Stimulated activated naive CD4-positive, alpha-beta T cell treated with Interleukin-2 at 50 U/mL for 16 hours (primary cell): ENCODE measurements around the gene COL15A1.
"Not testable (repeated sequence)": the region's sequence is repeated elsewhere in the genome, so short reads cannot be mapped to it uniquely, and the experiment has no call there.

Experiments
- DNase-seq: peaks from one replicate; lab custom pipeline; 2025; lab: John Stamatoyannopoulos, UW

Gene COL15A1

DNA sequence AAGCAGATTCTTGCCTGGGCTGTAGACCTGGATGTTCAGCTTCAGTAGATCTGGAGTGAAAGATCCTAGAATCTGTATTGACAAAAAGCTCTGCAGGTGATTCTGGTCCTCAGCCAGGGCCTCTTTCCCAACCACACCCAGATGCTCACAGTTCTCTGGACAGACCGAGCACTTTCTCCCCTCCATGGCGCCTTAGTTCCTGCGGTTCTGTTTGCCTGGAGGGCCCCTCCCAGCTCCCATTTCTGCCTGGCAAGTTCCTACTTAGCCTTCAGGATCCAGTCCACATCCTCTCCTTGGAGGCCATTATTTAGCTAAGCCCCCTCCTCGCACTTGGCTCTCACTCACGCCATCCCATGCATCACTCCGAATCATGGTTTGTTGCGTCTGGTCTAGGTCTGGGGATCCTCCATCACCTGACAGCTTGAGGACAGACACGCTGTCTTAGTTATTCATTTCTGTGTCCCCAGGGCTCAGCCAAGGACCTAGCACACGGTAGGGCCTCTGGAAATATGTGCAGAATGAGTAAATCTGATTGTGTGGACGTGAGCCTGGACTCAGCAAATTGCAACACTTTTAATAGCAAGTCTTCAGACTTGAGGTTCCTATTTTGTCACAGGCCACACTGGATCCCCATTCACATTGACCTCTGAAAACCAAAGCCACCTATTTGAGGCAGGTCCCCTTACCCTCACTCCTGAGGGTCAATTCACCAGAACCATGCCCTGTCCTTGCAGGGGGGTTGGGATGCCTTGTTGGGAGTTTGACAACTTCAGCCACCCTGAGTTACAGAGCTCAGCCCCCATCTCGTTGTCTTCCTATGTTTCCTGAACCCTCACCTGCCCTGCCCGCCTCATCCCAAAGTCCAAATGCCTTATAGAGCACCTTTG, 50.7 kb downstream of the COL15A1 start:
- no peak for DNase-seq

DNA sequence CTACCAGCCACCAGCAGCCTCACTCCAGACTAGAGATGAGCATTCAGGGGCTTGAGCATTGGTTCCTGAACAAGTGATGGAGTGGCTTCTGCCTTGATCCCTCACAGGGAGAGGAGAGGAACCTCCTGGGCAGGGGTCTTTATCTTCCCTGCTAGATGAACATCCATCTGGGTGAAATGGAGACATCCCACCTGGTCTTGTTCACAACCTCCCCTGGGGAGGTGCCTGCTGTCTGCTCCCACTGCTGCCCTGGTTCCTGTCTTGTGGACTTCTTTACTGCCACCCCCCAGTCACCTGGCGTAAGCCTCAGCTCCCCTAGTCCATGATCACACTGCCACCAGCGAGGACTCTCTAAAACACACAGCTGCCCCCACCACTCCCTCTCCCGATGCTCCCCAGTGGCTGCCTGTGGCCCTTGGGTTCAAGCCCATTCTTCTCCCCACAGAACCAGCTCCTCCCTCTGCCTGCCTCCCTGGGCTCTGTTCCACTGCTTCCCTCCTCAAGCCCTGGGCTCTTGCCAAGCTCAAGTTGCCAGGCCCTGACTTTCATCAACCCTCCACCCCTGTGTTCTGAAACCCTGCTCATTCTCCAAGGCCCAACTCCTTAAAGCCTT, 51.5 kb downstream of the COL15A1 start:
- no peak for DNase-seq

DNA sequence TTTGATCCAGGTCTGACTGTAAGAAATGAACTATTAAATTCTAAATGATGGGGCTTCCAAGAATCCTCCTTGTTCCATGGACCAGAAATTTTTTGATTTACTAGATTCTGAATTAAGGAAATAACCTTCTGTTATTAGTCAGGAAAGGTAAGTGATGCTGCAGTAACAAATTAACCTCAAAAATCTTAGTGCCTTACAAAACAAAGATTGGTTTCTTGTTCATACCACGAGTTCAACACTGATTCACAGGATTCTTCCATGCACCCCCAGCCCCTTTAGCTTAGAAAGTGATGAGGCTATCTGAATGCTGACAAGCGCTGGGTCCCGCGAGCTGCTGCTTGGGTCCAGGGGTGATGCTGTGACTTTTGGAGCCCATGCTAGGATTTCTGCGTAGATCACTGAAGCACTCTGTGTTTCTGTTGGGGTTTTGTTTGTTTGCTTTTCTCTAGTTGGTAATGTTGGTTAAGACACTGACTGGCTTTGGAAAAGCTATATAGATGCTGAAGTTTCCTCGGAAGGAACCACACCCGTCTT, 52.3 kb downstream of the COL15A1 start:
- DNase-seq, result no peak

DNA sequence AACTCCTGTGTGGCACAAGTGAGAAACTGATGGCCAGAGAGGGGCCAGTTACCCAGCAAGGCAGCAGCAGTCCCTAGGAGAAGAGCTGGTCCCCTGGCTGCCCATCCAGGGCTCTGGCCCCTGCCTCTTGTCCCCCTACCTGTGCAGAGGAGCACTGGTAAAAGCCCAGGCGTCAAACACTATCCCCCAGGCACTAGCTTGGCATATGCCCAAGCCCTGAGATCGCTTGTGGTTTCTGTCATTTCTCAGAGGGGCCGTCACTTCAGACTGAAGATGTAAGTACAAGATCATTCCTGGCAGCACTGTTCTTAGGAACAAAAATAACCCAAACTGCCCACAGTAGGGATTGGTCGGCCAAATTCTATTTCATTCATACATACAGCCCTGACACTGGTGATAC, 53.9 kb downstream of the COL15A1 start:
- no peak for DNase-seq

DNA sequence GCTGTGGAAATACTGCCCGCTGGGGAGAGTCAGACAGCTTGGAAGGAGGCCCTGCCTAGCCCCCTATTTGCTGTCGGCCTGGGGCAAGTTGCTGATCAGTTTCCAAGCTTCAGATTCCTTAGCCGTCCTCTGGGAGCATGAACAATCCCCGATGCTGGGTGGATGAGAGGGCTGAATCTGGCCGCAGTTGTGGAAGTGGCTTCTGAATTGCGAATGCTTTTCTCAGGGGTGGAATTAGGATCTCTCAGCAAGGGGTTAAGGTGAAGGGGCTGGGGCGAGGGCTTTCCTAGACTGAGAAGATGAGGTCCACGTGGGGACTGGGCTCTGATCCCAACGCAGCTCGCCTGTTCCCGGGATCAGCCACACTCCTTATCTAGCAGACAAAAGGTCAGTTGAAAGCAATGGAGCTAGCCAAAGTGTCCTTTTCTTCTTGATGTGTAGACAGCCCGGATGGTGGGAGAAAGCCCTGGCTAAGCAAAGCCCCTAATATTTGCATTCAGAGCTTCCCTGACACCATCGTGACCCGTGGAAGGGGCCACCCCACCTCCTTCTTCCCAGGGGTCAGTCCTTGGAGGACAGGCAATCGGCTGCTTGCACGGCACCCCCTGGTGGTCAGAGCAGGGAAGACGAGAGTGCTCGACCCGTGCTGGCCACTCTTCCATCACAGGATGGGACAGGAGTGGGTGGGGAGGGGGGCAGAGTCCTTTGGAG, 54.9 kb downstream of the COL15A1 start:
- peak; percentile 40 for DNase-seq

DNA sequence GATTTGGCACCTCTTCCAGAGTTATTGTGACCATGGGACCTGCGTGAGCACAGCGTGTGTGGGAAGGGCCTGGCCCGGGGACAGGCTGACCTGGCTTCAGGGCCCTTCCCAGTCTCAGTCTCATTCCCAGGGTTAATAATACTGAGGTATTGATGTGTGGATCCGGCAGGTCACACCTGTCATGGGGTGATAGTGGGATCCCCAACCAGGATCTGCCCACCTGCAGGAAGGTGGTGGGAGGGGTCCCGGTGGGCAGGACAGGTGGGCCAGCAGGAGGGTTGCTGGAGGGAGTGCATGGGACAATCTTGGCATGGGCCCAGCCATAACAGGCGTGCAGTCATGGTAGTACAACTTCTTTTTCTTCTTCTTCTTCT, 55.4 kb downstream of the COL15A1 start:
- DNase-seq, result no peak

DNA sequence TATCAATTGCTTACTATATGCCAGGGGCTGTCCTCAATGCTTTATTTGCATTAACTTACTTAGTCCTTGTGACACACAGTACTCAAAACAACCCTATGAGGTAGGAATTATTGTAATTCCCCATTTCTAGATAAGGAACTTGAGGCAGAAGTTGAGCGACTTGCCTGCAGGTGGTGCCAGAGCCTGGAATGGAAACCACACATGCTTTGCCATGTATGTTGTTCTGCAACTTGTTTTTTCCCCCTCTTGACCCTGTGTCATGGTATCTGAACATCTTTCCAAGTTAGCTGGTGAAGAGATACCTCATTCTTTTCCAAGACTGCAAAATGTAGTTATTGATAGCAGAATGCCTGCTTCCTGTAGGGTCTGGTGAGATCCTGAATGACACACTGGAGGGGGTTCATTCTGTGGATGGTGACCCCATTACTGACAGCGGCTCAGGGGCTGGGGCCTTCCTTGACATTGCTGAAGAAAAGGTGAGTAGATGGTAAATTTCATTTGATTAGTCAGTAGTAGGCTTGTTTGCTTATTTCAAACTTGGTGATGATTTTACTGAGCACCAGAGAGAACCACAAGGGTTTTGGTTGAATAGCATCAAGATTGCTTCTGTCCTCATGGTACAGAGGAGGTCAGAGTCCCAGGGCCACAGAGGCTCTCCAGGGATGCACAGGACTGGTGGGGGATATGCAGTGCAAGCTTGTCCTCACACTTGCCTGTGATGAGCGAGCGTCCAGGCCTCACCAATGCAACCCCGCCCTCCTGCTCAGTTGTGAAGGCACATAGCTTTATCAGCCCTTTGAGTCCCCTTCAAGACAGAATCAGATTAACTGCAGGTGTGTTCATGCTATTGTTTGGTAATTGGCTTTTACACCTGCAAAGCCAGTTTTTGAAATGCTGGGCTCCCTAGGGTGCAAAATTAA, 57.0 kb downstream of the COL15A1 start:
- peak; percentile 35 for DNase-seq

DNA sequence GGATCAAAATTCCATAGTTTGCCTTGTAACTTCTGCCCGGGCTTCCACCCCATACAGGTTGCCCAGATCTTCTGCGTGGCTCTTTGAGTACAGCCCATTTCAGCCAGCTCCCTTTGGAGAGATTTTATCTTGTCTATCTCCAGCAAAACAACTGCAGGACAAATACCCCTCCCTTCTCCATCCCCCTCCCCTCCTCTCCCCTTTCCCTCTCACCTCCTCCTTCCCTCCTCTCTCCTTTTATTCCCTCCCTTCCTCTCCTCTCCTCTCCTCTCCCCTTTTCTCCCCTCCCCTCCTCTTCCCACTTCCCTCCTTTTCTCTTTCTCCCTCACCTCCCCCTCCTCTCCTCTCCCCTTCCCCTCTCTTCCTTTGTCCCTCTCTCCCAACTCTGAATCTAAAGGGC, 58.2 kb downstream of the COL15A1 start:
- no peak for DNase-seq

DNA sequence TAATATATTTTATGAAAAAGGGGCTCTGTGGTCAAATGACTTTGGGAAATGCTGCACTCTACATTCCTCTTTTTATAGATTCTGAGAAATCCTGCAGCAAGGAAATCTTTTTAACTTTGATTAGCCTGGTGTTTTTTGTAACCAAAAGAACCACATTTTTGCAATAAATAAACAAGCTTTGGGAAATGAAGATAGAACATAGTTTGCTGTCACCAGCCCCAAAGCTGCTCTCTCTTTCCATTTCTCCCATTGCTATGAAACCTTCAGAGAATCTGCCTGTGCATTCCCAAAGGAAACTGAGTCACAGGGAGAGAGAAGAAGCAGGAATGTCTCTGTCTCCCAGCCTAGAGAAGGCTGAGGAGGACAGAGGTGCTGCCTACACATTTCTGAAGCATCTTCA, 59.0 kb downstream of the COL15A1 start:
- DNase-seq, result no peak

DNA sequence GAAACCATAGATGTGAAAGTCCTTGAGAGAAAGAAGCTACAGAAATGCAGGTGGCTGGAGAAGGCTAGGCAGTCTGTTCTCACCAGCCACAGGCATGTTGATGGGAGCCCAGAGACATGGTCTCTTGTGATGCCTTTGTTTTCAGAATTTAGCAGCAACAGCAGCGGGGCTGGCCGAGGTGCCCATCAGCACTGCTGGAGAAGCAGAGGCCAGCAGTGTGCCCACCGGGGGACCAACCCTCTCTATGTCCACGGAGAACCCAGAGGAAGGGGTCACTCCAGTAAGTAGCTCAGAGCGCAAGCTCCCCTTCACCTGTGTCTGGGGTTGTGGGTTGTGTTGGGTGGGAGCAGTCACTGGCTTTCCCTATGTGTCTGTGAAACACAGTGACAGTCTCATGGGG, 59.6 kb downstream of the COL15A1 start:
- no peak for DNase-seq

DNA sequence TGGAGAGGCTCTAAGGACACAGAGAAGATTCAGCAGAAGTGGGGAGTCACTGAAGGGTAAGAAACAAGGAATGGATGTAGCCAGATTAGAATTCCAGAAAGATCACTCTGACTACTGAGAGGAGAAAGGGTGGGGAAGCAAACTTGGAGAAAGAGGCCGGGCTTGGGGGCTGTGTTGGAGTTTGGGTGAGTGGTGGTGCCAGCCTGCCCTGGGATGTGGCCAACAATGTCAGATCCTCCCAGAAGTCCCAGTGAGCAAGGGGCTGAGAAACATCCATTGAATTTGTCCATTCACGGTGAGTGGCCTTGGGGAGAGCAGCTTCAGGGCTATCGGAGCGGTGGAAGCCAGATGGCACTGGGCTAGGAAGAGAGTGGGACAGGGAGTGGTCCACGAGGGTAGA, 60.4 kb downstream of the COL15A1 start:
- DNase-seq, result no peak

DNA sequence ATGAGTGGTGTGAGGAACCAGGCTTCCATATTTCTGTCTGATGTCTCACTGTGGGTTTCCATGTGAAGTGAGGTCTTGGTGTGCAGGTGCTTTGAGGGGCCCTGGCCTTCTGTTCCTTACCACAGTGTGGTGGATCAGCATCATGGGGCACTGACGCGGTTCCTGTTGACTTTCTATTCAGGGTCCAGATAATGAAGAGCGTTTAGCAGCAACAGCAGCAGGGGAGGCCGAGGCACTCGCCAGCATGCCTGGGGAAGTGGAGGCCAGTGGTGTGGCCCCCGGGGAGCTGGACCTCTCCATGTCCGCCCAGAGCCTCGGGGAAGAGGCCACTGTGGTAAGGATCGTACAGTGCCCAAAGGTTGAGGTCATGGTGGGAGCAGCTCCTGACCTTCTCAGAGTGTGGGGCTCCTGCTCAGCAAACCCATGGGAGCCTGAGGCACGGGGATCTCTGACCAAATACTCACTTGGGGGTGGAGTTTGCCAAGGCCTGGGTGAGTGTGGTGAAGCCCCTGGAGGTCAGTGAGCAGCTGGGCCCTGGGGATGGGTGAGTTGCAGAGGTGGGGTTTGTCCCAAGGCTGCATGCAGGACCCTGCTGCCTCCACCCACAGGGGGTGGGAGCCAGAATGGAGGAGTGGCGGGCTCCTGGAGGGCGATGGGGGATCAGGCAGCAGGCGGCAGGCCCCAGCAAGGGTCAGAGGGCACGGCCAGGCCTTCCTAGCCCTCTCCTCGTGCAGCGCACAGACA, 61.2 kb downstream of the COL15A1 start:
- no peak for DNase-seq

DNA sequence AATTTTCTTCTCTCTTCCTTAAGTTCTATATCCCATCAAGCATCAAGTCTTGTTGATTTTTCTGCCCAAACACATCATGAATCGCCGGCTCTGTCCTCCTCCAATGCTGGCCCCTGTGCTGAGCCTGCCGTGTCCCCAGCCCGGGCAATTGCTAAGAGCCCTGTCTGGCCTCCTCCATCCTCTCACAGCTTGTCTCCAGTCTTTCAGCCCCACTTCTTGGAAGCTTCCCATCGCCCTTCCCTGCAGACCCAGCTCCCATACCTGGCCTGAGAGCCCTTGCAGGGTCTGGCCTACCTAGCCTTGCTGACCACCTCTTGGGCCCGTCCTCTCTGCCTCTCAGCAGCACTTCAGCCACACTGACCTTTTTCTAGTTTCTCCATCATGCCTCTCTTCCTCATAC, 61.9 kb downstream of the COL15A1 start:
- DNase-seq, result no peak

DNA sequence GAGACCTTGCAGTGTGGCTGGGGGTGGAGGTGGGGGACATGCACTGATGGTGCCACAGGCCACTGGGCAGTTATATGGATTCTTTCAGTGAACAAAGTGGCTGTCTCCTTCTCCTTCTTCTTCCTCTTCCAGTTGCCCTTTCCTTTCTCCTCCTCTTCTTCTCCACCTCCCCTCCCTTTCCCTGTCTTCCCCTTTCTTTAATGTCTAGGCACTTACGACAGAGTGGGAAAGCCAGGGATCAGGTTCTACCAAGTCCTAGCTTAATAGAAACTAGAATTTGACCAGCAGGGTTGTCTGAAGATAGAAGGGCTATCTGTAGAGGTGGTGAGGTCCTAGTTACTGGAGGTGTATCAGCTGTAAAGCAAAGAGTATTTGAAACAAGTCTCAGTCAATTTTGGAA, 62.8 kb downstream of the COL15A1 start:
- no peak for DNase-seq

DNA sequence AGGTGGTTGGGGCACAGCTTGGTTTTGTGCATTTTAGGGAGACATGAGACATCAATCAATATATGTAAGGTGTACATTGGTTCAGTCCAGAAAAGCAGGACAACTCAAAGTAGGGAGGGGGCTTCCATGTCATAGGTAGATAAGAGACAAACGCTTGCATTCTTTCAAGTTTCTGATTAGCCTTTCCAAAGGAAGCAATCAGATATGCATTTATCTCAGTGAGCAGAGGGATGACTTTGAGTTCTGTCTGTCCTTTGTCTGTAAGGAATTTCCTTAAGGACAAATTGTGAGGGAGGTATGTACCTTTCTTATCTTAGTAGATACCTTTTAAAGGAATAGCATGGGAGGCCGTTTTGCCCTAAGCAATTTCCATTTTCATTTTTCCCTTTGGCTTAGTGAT, 63.3 kb downstream of the COL15A1 start:
- DNase-seq, result no peak

DNA sequence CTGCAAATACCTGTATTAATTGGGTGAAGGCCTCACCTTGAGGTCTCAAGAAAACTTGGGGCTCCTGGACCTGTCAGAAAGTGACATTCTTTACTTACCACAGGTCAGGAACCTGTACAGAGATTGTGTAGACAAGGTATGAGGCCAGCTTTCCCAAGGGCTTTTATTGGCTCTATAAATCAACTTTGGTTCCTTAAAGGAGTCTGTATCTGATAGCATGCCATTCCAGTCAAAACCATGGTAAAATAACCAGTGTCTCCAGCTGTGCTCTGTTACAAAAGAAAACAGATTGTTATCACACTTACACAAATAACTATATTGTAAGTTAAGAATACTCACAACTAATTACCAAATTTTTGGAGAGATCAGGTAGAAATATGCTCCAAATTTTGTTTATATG, 64.5 kb downstream of the COL15A1 start:
- DNase-seq, result no peak

DNA sequence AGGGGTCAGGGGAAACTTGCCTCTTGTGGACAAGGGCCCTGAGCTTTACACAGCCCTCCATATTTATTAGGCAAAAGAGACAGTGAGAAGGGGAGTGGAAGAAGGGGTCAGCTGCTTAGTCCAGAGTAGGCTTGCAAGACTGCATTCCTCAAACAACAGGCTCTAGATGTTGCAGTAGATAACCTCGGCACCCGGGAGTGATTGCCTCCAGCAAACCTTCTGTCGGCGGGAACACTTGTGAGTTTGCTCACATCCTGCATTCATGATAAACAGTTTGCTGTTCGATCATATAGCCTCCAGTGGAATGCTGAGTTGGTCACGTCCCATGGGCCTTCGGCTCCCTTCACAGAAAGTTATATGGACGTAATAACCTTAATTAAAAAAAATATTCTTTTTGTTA, 66.7 kb downstream of the COL15A1 start:
- not testable (repeated sequence) for DNase-seq

DNA sequence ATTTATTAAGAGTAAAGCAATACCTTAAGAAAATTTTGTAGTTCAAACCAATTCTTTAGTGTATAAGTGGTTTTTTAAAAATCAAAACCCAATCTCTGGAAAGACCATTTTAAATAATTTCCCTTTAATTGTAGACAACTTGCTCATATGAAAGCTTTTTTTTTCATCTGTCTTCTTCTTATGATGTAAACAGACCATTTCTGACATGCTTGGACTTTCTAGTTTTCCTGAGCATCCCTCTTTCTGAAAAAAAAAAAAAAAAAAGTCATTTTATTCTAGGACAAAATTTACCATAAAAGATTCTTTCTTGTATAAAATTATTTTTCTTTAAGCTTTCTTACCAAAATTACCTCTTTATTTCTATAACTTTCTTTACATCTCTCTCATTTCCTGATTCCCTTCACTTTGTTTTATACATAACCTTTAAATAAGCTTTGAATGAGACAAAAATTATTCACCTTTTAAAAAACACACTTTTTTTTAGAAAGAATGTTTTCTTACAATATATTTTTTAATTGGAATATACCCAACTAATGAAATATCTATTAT, 67.5 kb downstream of the COL15A1 start:
- DNase-seq, result no peak

DNA sequence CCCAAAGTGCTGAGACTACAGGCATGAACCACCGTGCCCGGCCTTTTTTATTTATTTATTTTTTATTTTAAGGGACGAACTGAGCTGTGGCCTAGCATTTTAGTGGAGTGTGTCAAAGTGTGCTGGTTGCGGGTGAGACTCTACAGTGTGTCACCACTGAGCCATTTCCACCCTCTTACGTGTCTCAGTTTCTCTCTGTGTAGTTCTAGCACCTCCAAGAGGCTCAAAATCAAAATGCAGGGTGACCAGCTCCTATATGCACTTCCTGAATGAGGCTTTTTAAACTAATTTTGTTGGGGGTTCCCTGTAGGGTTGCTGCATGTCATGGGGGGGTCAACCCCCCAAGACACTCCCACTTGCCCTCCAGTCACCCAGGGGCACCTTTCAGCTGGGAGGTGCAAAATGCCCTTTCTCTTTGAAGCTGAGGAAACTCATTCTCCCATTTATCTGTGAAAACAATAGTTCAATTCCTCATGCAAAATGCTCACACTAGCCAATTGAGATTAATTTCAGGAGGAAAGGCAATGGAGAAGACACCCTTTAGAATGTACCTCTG, 69.3 kb downstream of the COL15A1 start:
- no peak for DNase-seq

DNA sequence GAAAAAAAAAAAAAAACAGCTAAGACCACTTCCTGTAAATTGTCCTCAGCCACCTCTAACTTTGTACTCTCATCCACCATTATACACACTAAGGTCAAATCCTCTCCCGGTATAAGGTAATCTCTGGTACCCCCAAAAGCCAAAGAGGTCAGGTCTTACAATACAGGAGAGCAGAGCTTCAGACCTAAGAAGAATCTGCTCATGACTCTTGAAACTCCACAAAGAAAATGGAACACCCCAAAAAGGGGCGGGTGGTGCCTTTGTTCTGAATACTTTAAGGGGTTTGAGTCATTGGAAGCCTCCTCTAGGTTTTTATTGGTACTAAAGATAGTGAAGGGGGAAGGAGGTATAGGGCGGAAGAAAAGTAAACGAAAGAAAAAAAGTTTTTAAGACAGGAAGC, 69.8 kb downstream of the COL15A1 start:
- DNase-seq, result no peak
